ENCODE measurements around the gene PTPRN2.
"Not testable (repeated sequence)": the region's sequence is repeated elsewhere in the genome, so short reads cannot be mapped to it uniquely, and the experiment has no call there.

Gene PTPRN2

GRCh38 chr7:158531661-158532060 lies 56.0 kb downstream of the PTPRN2 start:
- H3K9me3 ChIP-seq (ENCODE audit: control insufficient read depth, low read length) = no peaks in the 10 kb centered on the region
- no peaks in the 10 kb centered on the region for H3K36me3 ChIP-seq (ENCODE audit: control insufficient read depth, insufficient read depth, low read length)
- no peaks in the 10 kb centered on the region for H3K27me3 ChIP-seq (ENCODE audit: control insufficient read depth, insufficient read depth, low read length)
- no peak overlapping the region for H3K9ac ChIP-seq (ENCODE audit: low read length)
- H3K4me1 ChIP-seq (ENCODE audit: control insufficient read depth, insufficient read depth, low read length) = peaks cover 8% of the 10 kb centered on the region
- H3K4me3 ChIP-seq (ENCODE audit: low read length) = no peak overlapping the region

GRCh38 chr7:158530800-158531609 lies 56.6 kb downstream of the PTPRN2 start:
- peaks cover 8% of the 10 kb centered on the region for H3K4me1 ChIP-seq (ENCODE audit: control insufficient read depth, insufficient read depth, low read length)
- H3K27me3 ChIP-seq (ENCODE audit: control insufficient read depth, insufficient read depth, low read length) = no peaks in the 10 kb centered on the region
- no peaks in the 10 kb centered on the region for H3K9me3 ChIP-seq (ENCODE audit: control insufficient read depth, low read length)
- H3K9ac ChIP-seq (ENCODE audit: low read length) = no peak overlapping the region
- no peaks in the 10 kb centered on the region for H3K36me3 ChIP-seq (ENCODE audit: control insufficient read depth, insufficient read depth, low read length)
- no peak overlapping the region for H3K4me3 ChIP-seq (ENCODE audit: low read length)

- no peaks in the 10 kb centered on the region for H3K27me3 ChIP-seq (ENCODE audit: control insufficient read depth, insufficient read depth, low read length)
Observed at GRCh38 chr7:158529181-158530096, 58.2 kb downstream of the PTPRN2 start.

GRCh38 chr7:158527915-158528502 lies 59.6 kb downstream of the PTPRN2 start:
- H3K4me3 ChIP-seq (ENCODE audit: low read length) = no peak overlapping the region
- no peaks in the 10 kb centered on the region for H3K27me3 ChIP-seq (ENCODE audit: control insufficient read depth, insufficient read depth, low read length)
- H3K4me1 ChIP-seq (ENCODE audit: control insufficient read depth, insufficient read depth, low read length) = no peaks in the 10 kb centered on the region

More at GRCh38 chr7:158529181-158530096, 58.2 kb downstream of the PTPRN2 start:
- Histone ChIP-seq H3K9me3 (ENCODE audit: control insufficient read depth, low read length) (no peaks in the 10 kb centered on the region), H3K4me3 (ENCODE audit: low read length) (no peak overlapping the region), H3K9ac (ENCODE audit: low read length) (no peak overlapping the region), H3K4me1 (ENCODE audit: control insufficient read depth, insufficient read depth, low read length) (no peaks in the 10 kb centered on the region), H3K36me3 (ENCODE audit: control insufficient read depth, insufficient read depth, low read length) (no peaks in the 10 kb centered on the region)

GRCh38 chr7:158527495-158527894 lies 60.1 kb downstream of the PTPRN2 start:
- H3K27me3 ChIP-seq (ENCODE audit: control insufficient read depth, insufficient read depth, low read length) = no peaks in the 10 kb centered on the region
- H3K9me3 ChIP-seq (ENCODE audit: control insufficient read depth, low read length) = no peaks in the 10 kb centered on the region
- H3K9ac ChIP-seq (ENCODE audit: low read length) = no peak overlapping the region
- H3K4me3 ChIP-seq (ENCODE audit: low read length) = no peak overlapping the region
- no peaks in the 10 kb centered on the region for H3K4me1 ChIP-seq (ENCODE audit: control insufficient read depth, insufficient read depth, low read length)
- H3K36me3 ChIP-seq (ENCODE audit: control insufficient read depth, insufficient read depth, low read length) = peaks cover 2% of the 10 kb centered on the region

More at GRCh38 chr7:158527915-158528502, 59.6 kb downstream of the PTPRN2 start:
- Histone ChIP-seq H3K9me3 (ENCODE audit: control insufficient read depth, low read length) (no peaks in the 10 kb centered on the region), H3K36me3 (ENCODE audit: control insufficient read depth, insufficient read depth, low read length) (no peaks in the 10 kb centered on the region), H3K9ac (ENCODE audit: low read length) (no peak overlapping the region)

- no peak overlapping the region for H3K9ac ChIP-seq (ENCODE audit: low read length)
Observed at GRCh38 chr7:158527038-158527437, 60.6 kb downstream of the PTPRN2 start.

GRCh38 chr7:158526531-158526930 lies 61.1 kb downstream of the PTPRN2 start:
- no peaks in the 10 kb centered on the region for H3K9me3 ChIP-seq (ENCODE audit: control insufficient read depth, low read length)
- peaks cover 5% of the 10 kb centered on the region for H3K36me3 ChIP-seq (ENCODE audit: control insufficient read depth, insufficient read depth, low read length)

More at GRCh38 chr7:158527038-158527437, 60.6 kb downstream of the PTPRN2 start:
- Histone ChIP-seq H3K36me3 (ENCODE audit: control insufficient read depth, insufficient read depth, low read length) (peaks cover 5% of the 10 kb centered on the region), H3K27me3 (ENCODE audit: control insufficient read depth, insufficient read depth, low read length) (no peaks in the 10 kb centered on the region), H3K4me1 (ENCODE audit: control insufficient read depth, insufficient read depth, low read length) (no peaks in the 10 kb centered on the region), H3K9me3 (ENCODE audit: control insufficient read depth, low read length) (no peaks in the 10 kb centered on the region), H3K4me3 (ENCODE audit: low read length) (no peak overlapping the region)

GRCh38 chr7:158525648-158526484 lies 61.8 kb downstream of the PTPRN2 start:
- H3K9ac ChIP-seq (ENCODE audit: low read length) = no peak overlapping the region
- H3K27me3 ChIP-seq (ENCODE audit: control insufficient read depth, insufficient read depth, low read length) = no peaks in the 10 kb centered on the region
- H3K9me3 ChIP-seq (ENCODE audit: control insufficient read depth, low read length) = no peaks in the 10 kb centered on the region
- H3K4me3 ChIP-seq (ENCODE audit: low read length) = no peak overlapping the region
- peaks cover 5% of the 10 kb centered on the region for H3K36me3 ChIP-seq (ENCODE audit: control insufficient read depth, insufficient read depth, low read length)
- H3K4me1 ChIP-seq (ENCODE audit: control insufficient read depth, insufficient read depth, low read length) = no peaks in the 10 kb centered on the region

More at GRCh38 chr7:158526531-158526930, 61.1 kb downstream of the PTPRN2 start:
- H3K27me3 ChIP-seq (ENCODE audit: control insufficient read depth, insufficient read depth, low read length) = no peaks in the 10 kb centered on the region
- H3K4me1 ChIP-seq (ENCODE audit: control insufficient read depth, insufficient read depth, low read length) = no peaks in the 10 kb centered on the region
- H3K4me3 ChIP-seq (ENCODE audit: low read length) = no peak overlapping the region
- H3K9ac ChIP-seq (ENCODE audit: low read length) = no peak overlapping the region

GRCh38 chr7:158524749-158525635 lies 62.6 kb downstream of the PTPRN2 start:
- H3K36me3 ChIP-seq (ENCODE audit: control insufficient read depth, insufficient read depth, low read length) = peaks cover 5% of the 10 kb centered on the region
- no peaks in the 10 kb centered on the region for H3K27me3 ChIP-seq (ENCODE audit: control insufficient read depth, insufficient read depth, low read length)
- no peaks in the 10 kb centered on the region for H3K9me3 ChIP-seq (ENCODE audit: control insufficient read depth, low read length)
- H3K4me3 ChIP-seq (ENCODE audit: low read length) = no peak overlapping the region
- H3K9ac ChIP-seq (ENCODE audit: low read length) = no peak overlapping the region
- no peaks in the 10 kb centered on the region for H3K4me1 ChIP-seq (ENCODE audit: control insufficient read depth, insufficient read depth, low read length)

GRCh38 chr7:158524286-158524685 lies 63.3 kb downstream of the PTPRN2 start:
- not testable (repeated sequence) for H3K9me3 ChIP-seq (ENCODE audit: control insufficient read depth, low read length); H3K9ac ChIP-seq (ENCODE audit: low read length); H3K4me3 ChIP-seq (ENCODE audit: low read length); H3K36me3 ChIP-seq (ENCODE audit: control insufficient read depth, insufficient read depth, low read length); H3K4me1 ChIP-seq (ENCODE audit: control insufficient read depth, insufficient read depth, low read length); H3K27me3 ChIP-seq (ENCODE audit: control insufficient read depth, insufficient read depth, low read length)

All from mucosa of stomach (tissue), 1 donor.